Astrocyte (in vitro differentiated cells and primary cell): ENCODE data around the gene MICALL2. TPM values are rescaled to one million over a fixed set of nuclear protein-coding genes. Genes with fewer than 3 reads are reported as not detected.

ENCODE experiments used
- DNase-seq: peaks from one replicate; pipeline ENCODE4 v3.0.0-alpha.2; 2010; ENCODE audit warnings: low read depth
- FAIRE-seq: peaks from 2 replicates; lab custom pipeline; 2011; peaks lifted over from hg19 to GRCh38; lab: Jason Lieb, UNC
- H2AFZ ChIP-seq: 2 replicates; pipeline ENCODE4 v1.6.0; 2012; ENCODE audit warnings: low read depth, low read length, inconsistent platforms
- H3K27ac ChIP-seq: 2 replicates; pipeline ENCODE4 v1.5.1; 2011; ENCODE audit warnings: low read depth, low read length, inconsistent platforms
- H3K27me3 ChIP-seq: 2 replicates; pipeline ENCODE4 v1.6.0; 2011; ENCODE audit warnings: low read length, inconsistent platforms; ENCODE audit not compliant: insufficient read depth
- H3K36me3 ChIP-seq: 2 replicates; pipeline ENCODE4 v1.5.1; 2011; ENCODE audit warnings: low read length, inconsistent platforms; ENCODE audit not compliant: insufficient read depth
- H3K4me1 ChIP-seq: 2 replicates; pipeline ENCODE4 v1.5.1; 2011; ENCODE audit warnings: low read length, inconsistent platforms; ENCODE audit not compliant: insufficient read depth
- H3K4me2 ChIP-seq: 2 replicates; pipeline ENCODE4 v1.6.0; 2012; ENCODE audit warnings: low read length, inconsistent platforms
- H3K4me3 ChIP-seq: 2 replicates; pipeline ENCODE4 v1.5.1; 2011; ENCODE audit warnings: low read depth, mild to moderate bottlenecking, low read length, inconsistent platforms; ENCODE audit not compliant: insufficient read depth
- H3K79me2 ChIP-seq: 2 replicates; pipeline ENCODE4 v1.6.0; 2012; ENCODE audit warnings: mild to moderate bottlenecking, low read length, inconsistent platforms; ENCODE audit not compliant: insufficient read depth
- H3K9ac ChIP-seq: 2 replicates; pipeline ENCODE4 v1.6.0; 2012; ENCODE audit warnings: mild to moderate bottlenecking, low read length, inconsistent platforms
- H3K9me3 ChIP-seq: 2 replicates; pipeline ENCODE4 v1.5.1; 2012; ENCODE audit warnings: low read depth, mild to moderate bottlenecking, low read length, inconsistent platforms; ENCODE audit not compliant: insufficient read depth
- H4K20me1 ChIP-seq: 2 replicates; pipeline ENCODE4 v1.6.0; 2012; ENCODE audit warnings: low read length, inconsistent platforms; ENCODE audit not compliant: insufficient read depth
- H3K27ac Mint-ChIP-seq: one replicate; pipeline ENCODE4 v1.8.0; 2021; ENCODE audit warnings: mild to moderate bottlenecking, mixed read lengths; ENCODE audit not compliant: unreplicated experiment
- H3K27me3 Mint-ChIP-seq: one replicate; pipeline ENCODE4 v1.8.0; 2021; ENCODE audit warnings: low read depth, mixed read lengths; ENCODE audit not compliant: unreplicated experiment
- H3K36me3 Mint-ChIP-seq: one replicate; pipeline ENCODE4 v1.8.0; 2021; ENCODE audit warnings: low read depth, mixed read lengths; ENCODE audit not compliant: unreplicated experiment
- H3K4me1 Mint-ChIP-seq: one replicate; pipeline ENCODE4 v1.8.0; 2021; ENCODE audit warnings: low read depth, mixed read lengths; ENCODE audit not compliant: unreplicated experiment
- H3K4me3 Mint-ChIP-seq: one replicate; pipeline ENCODE4 v1.8.0; 2021; ENCODE audit warnings: mild to moderate bottlenecking, moderate library complexity, mixed read lengths; ENCODE audit not compliant: unreplicated experiment
- H3K9me3 Mint-ChIP-seq: one replicate; pipeline ENCODE4 v1.8.0; 2021; ENCODE audit warnings: mild to moderate bottlenecking, mixed read lengths; ENCODE audit not compliant: unreplicated experiment
- CTCF ChIP-seq: IDR thresholded peaks from 2 replicates; pipeline ENCODE4 v1.5.1; 2011; ENCODE audit warnings: low read depth, mild to moderate bottlenecking, inconsistent platforms, low read length, moderate library complexity; ENCODE audit not compliant: insufficient read depth
- EZH2 ChIP-seq: IDR thresholded peaks from 2 replicates; pipeline ENCODE4 v1.6.1; 2012; ENCODE audit warnings: mild to moderate bottlenecking, low read length, inconsistent platforms; ENCODE audit not compliant: insufficient read depth
- total RNA-seq: library from RNA; stranded (reverse); gene quantifications from 2 replicates; pipeline ENCODE4 v1.2.1, GENCODE V29; 2021

Gene MICALL2
- total RNA-seq, 1 donor from 2014 or later = 43.4 TPM

GRCh38 chr7:1396195-1396594, 63.1 kb downstream of the MICALL2 start:
- H3K27me3 ChIP-seq = peaks cover 23% of the 10 kb centered on the region
- peaks cover 2% of the 10 kb centered on the region for H3K36me3 Mint-ChIP-seq
- no peaks in the 10 kb centered on the region for H3K4me1 Mint-ChIP-seq
- H3K27ac ChIP-seq = no peak overlapping the region
- FAIRE-seq (no peak), DNase-seq (no peak)
- H4K20me1 ChIP-seq = no peaks in the 10 kb centered on the region
- H3K9me3 ChIP-seq = peaks cover 15% of the 10 kb centered on the region
- H3K79me2 ChIP-seq = no peaks in the 10 kb centered on the region
- H3K27ac Mint-ChIP-seq = peak overlapping the region; percentile 58
- no peak overlapping the region for H2AFZ ChIP-seq
- H3K9ac ChIP-seq = no peak overlapping the region
- no peak overlapping the region for H3K4me2 ChIP-seq
- peaks cover 4% of the 10 kb centered on the region for H3K4me1 ChIP-seq
- peaks cover 13% of the 10 kb centered on the region for H3K9me3 Mint-ChIP-seq
- no peak for TF ChIP-seq EZH2
- no peak for TF ChIP-seq CTCF
- peaks cover 54% of the 10 kb centered on the region for H3K27me3 Mint-ChIP-seq
- H3K36me3 ChIP-seq = no peaks in the 10 kb centered on the region
- H3K4me3 Mint-ChIP-seq = no peak overlapping the region
- H3K4me3 ChIP-seq = no peak overlapping the region

- Histone ChIP-seq H3K4me2 (no peak overlapping the region), H3K9ac (no peak overlapping the region), H4K20me1 (no peaks in the 10 kb centered on the region), H3K27me3 (peaks cover 20% of the 10 kb centered on the region), H3K27ac (no peak overlapping the region), H3K4me3 (no peak overlapping the region), H3K4me1 (peaks cover 4% of the 10 kb centered on the region), H2AFZ (no peak overlapping the region), H3K9me3 (peaks cover 16% of the 10 kb centered on the region), H3K79me2 (no peaks in the 10 kb centered on the region), H3K36me3 (no peaks in the 10 kb centered on the region)
- Mint-ChIP-seq H3K4me3 (no peak overlapping the region), H3K27me3 (peaks cover 54% of the 10 kb centered on the region), H3K36me3 (peaks cover 2% of the 10 kb centered on the region), H3K27ac (no peak overlapping the region), H3K4me1 (no peaks in the 10 kb centered on the region), H3K9me3 (peaks cover 14% of the 10 kb centered on the region)
- FAIRE-seq (no peak), DNase-seq (no peak)
- TF ChIP-seq CTCF = no peak
- TF ChIP-seq EZH2 = no peak
Measured at GRCh38 chr7:1395211-1396070, 63.8 kb downstream of the MICALL2 start.

GRCh38 chr7:1394371-1394770, 64.9 kb downstream of the MICALL2 start:
- FAIRE-seq = no peak
- no peak overlapping the region for H3K27ac Mint-ChIP-seq

More at GRCh38 chr7:1394371-1394770, 64.9 kb downstream of the MICALL2 start:
- Histone ChIP-seq H3K79me2 (no peaks in the 10 kb centered on the region), H3K4me3 (no peak overlapping the region), H3K9me3 (peaks cover 16% of the 10 kb centered on the region), H3K9ac (no peak overlapping the region), H3K36me3 (no peaks in the 10 kb centered on the region), H3K27me3 (peaks cover 18% of the 10 kb centered on the region), H3K4me1 (peaks cover 4% of the 10 kb centered on the region), H3K4me2 (no peak overlapping the region), H3K27ac (no peak overlapping the region), H4K20me1 (no peaks in the 10 kb centered on the region), H2AFZ (no peak overlapping the region)
- Mint-ChIP-seq H3K4me3 (no peak overlapping the region), H3K9me3 (peaks cover 17% of the 10 kb centered on the region), H3K4me1 (no peaks in the 10 kb centered on the region), H3K27me3 (peaks cover 53% of the 10 kb centered on the region), H3K36me3 (peaks cover 2% of the 10 kb centered on the region)
- no peak for DNase-seq
- TF ChIP-seq EZH2 = no peak
- TF ChIP-seq CTCF = no peak
